Measurements from ENCODE around the gene CREB5. TPM values are rescaled to one million over a fixed set of nuclear protein-coding genes. Genes with fewer than 3 reads are reported as not detected.
A peak's percentile ranks its signal among the peaks of the same experiment; 100 is the strongest.

Gene CREB5
- total RNA-seq, 4 donors from 2014 or later, result 16.8 to 22.4 (median 20.9) TPM

- Histone ChIP-seq H3K36me3 (no peaks in the 10 kb centered on the region), H3K4me3 (peak overlapping the region; percentile 43 to 80 (median 56)), H3K27ac (peak overlapping the region; percentile 74 to 94 (median 83)), H3K27me3 (no peaks in the 10 kb centered on the region), H3K9me3 (no peaks in the 10 kb centered on the region), H3K4me1 (peaks cover 0 to 50% (median 19%) of the 10 kb centered on the region in 4 donors)
- TF ChIP-seq POLR2A (IDR thresholded peaks at IDR 0.05) (peak; percentile 86 to 91), EP300 (IDR thresholded peaks at IDR 0.05) (peak in 1 of 2 donors; percentile 99), CTCF (IDR thresholded peaks at IDR 0.05) (peak in 1 of 5 experiments; percentile 13)
- WGBS, 2 donors, result 0 to 1% methylated on average over 29 to 51 of the region's 51 CpGs
- DNase-seq (ENCODE audit: low spot score in 2 of 2), result peak; percentile 96 to 99
Observed at GRCh38 chr7:28408960-28409715, 3.2 kb upstream of the CREB5 start.

- no peaks in the 10 kb centered on the region for H3K9me3 ChIP-seq
- 0 to 1% methylated on average over 55 to 64 of the region's 92 CpGs for WGBS, 2 donors
- no peaks in the 10 kb centered on the region for H3K27me3 ChIP-seq
- TF ChIP-seq EP300 (IDR thresholded peaks at IDR 0.05) (peak in 1 of 2 donors; percentile 4), CTCF (IDR thresholded peaks at IDR 0.05) (peak in 1 of 5 experiments; percentile 14), POLR2A (IDR thresholded peaks at IDR 0.05) (no peak)
- H3K4me1 ChIP-seq, result peaks cover 0 to 50% (median 19%) of the 10 kb centered on the region in 4 donors
- no peaks in the 10 kb centered on the region for H3K36me3 ChIP-seq
- peak; percentile 20 to 43 for DNase-seq (ENCODE audit: low spot score in 2 of 2)
- peak overlapping the region; percentile 74 to 94 (median 83) for H3K27ac ChIP-seq
- H3K4me3 ChIP-seq, result peak overlapping the region; percentile 43 to 80 (median 56)
Observed at GRCh38 chr7:28409716-28410627, 2.3 kb upstream of the CREB5 start.

- 1 to 5% methylated on average over 28 of the region's 28 CpGs for WGBS, 2 donors
- H3K9me3 ChIP-seq, result no peaks in the 10 kb centered on the region
Observed at GRCh38 chr7:28410628-28411531, 1.4 kb upstream of the CREB5 start.

GRCh38 chr7:28413011-28413410 lies 693 bp downstream of the CREB5 start:
- WGBS, 2 donors, result 98 to 100% methylated on average over 1 of the region's 1 CpG
- no peak for TF ChIP-seq EP300 (IDR thresholded peaks at IDR 0.05)
- TF ChIP-seq CTCF (IDR thresholded peaks at IDR 0.05), result no peak
- no peak for TF ChIP-seq POLR2A (IDR thresholded peaks at IDR 0.05)
- no peak for DNase-seq (ENCODE audit: low spot score in 2 of 2)
- Histone ChIP-seq H3K4me1 (peaks cover 0 to 39% (median 10%) of the 10 kb centered on the region in 4 donors), H3K27ac (no peak overlapping the region), H3K4me3 (no peak overlapping the region), H3K36me3 (no peaks in the 10 kb centered on the region), H3K27me3 (no peaks in the 10 kb centered on the region), H3K9me3 (no peaks in the 10 kb centered on the region)

More at GRCh38 chr7:28410628-28411531, 1.4 kb upstream of the CREB5 start:
- TF ChIP-seq POLR2A (IDR thresholded peaks at IDR 0.05) (peak in 1 of 2 donors; percentile 31), EP300 (IDR thresholded peaks at IDR 0.05) (peak in 1 of 2 donors; percentile 47), CTCF (IDR thresholded peaks at IDR 0.05) (no peak)
- peak overlapping the region in 3 of 4 donors; percentile 75 to 94 (median 91) for H3K27ac ChIP-seq
- H3K4me1 ChIP-seq, result peaks cover 0 to 50% (median 18%) of the 10 kb centered on the region in 4 donors
- no peaks in the 10 kb centered on the region for H3K27me3 ChIP-seq
- no peaks in the 10 kb centered on the region for H3K36me3 ChIP-seq
- peak; percentile 37 to 67 for DNase-seq (ENCODE audit: low spot score in 2 of 2)
- H3K4me3 ChIP-seq, result peak overlapping the region; percentile 43 to 80 (median 56)
